Stimulated activated CD4-positive, alpha-beta T cell treated with anti-CD3 and anti-CD28 coated beads, Interleukin-12 subunit alpha, Interleukin-12 subunit beta, amount 100 ng/mL, for 24 hours (primary cell): ENCODE measurements around the gene CCNH.

Experiments
- DNase-seq, 2 experiments: peaks; one replicate each; pipeline ENCODE4 v3.0.0-alpha.2; 2020; ENCODE audit warnings: low read depth in 2 of 2

Gene CCNH

DNA sequence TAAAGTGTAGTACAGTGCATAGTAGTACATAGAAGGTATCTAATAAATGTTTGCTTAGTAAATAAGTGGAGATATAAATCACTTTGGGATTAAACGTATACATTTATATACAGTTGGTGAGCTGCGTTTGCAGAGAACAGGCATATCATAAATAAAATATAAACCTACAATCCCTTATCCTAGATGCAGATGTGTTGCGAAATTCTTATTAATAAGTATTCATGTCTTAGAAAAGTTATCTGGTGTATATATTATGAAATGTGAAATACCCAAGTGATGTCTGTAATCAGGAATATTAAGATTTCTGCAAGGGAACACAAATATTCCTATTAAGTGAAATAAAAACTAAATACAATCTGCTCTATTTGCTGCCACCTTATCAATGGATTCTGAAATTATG, 8.8 kb downstream of the CCNH start:
- no peak for DNase-seq

DNA sequence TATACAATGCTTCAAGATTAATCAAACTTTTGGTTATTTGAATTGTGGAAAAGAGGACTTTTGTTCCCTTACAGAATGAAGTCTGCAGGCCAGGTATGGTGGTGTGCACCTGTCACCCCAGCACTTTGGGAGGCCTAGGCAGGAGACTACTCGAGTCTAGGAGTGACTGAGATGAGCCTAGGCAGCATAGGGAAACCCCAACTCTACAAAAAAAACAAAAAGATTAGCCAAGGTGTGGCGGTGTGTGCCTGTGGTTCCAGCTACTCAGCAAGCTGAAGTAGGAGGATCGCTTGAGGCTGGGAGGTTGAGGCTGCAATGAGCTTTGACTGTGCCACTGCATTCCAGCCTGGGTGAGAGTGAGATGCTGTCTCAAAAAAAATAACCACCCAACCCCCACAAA, 9.3 kb downstream of the CCNH start:
- DNase-seq: no peak

DNA sequence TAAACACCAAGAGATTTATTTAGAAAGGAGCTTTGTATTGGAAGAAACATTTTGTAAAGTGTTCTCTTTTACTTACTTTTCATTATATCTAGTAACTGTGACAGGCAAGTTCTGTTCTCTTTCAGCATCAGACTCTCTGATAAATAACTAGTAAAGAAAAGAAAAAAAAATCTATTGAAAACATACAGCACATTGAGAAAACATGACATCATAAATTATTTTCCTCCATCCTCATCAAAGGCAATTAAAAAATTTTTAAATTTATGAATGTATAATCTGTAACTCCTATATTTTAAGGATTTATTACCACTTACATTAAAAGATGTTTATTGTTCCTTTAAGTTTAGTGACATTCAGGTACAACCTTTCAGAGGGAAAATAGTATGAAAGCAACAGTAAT, 11.1 kb downstream of the CCNH start:
- no peak for DNase-seq

DNA sequence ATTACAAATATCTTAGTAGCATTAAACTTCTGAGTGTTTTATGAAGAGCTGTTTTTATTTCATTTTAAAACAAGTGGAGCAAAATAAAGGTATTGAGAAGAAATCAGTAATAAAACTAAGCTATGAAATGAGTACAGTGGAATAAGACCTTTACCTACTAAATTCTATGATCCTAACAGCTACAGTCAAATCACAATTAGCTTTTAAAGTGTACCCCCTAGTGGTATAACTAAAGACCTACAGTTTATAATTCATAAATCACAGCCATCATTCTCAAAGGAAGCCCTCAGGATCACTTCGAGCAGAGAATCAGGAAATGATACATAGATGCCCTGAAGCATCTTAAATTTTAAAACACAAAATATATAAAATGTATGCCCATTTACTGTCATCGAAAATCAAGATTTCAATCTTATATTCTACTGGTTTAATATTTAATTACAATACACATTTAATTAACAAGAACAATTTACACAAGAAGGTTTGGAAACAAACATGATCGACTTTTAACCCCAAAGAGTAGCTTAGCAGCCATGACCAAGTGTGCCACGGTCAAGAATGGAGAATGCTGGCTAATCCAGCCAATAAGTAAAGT, 12.3 kb downstream of the CCNH start:
- no peak for DNase-seq

DNA sequence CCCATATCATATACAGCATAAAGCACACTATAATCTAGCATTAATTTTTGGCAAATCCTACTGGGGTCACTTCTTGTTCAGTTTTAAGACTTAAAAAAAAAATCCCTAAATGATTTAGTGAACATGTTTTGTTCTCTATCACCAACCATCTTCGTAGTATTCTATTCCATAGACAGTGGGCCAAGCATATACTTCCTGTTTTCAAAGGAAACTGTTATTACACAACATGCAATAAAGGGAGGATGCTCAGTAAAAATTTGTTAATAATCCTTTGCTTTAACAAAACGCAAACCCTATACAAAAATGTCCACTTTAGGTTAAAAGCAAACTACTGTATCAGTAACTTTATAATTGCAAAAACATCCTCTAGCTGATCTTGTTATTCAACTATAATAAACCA, 13.0 kb downstream of the CCNH start:
- DNase-seq: no peak

DNA sequence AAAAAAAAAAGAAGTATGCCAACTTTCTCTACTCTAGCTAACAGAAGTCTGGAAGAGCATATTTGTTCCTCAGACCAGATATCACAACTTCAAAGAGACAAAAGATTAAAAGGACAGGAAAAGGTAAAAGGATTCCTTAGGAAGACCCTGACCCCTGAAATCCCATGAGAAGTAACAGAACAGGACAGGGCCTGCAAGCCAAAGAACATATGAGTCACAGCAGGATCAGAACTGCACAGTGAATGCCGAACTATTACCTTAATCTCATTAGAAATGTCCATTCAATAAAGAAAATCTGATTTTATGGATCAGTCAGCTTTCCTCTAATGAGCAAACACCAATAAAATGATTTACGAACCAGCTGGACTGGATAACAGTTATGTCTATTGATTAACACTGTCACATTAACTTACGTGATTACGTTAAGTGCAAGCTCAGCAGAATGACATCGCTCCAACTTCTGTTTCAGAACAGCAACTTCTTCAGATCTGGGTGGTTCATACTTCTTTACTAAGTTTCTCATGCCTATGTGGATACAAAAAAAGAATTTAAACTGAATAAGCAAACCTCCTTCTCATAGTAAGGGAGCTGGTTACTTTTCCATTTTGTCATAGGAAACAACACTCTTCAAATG, 13.6 kb downstream of the CCNH start:
- DNase-seq: no peak

DNA sequence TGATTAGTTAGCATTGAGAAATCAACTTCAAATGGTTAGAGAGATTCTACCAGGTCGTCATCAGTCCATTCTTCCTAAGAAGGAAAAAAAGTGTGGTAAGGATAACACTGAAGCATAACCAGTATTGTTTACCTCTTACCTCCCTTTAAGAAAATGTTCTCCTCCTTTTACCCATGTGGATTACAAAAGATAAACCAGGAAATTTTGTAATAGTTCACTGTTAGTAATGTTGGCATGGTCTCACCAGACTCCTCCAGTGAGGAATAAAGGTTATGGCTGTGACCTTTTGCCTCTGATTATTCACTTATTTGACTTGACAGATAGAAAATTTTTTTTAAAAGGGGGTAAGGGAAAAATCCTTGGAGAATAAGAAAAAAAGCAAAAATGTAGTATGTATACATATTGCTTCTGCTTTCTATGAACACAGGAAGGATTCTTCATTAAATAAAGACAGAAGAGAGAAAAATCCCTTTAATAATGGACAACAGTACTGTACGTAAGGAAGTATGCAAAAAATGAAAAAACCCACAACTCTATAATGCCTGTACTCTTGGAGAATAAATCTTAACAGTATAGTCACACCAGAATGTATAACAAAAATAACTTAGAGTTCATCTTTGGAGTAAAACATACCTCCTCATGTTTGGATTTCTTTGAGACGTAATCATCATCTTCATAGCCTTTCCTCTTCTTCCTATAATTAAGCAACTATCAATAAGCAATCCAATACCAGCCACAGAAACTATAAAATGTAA, 18.1 kb downstream of the CCNH start:
- no peak for DNase-seq

DNA sequence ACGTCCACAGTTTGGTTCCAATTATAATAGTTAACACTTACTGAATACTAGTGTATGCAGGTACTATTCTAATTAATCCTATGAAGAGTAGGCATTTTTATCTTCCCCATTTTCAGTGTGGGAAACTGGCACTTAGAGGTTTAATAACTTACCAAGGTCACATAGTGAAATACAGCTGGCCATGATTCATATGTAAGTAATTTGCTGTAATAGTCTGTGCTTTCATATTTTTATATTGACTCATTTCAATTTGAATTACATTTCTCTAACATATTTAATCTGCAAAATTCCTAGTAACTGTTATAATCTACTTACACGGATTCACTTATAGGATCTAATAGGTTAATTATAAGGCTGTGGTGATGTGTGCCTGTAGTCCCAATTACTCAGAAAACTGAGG, 19.4 kb downstream of the CCNH start:
- no peak for DNase-seq

DNA sequence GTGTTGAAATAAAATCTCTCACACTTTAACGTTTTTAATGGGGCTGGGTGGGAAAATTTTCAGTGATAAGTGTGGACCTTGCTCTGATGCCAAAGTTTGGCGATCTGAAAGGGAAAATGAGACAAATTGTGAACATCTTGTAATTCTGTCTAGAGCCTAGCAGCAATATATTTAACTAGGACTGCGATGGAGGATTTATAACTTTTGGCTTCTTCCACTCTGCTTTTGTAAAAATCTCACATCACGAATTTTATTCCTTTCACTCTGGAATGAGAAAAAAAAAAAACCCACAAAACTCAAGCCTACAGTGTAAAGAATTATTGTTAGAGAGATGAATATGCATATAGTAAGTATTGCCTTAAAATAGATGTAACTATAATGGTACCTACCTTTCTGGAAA, 19.9 kb downstream of the CCNH start:
- no peak for DNase-seq

DNA sequence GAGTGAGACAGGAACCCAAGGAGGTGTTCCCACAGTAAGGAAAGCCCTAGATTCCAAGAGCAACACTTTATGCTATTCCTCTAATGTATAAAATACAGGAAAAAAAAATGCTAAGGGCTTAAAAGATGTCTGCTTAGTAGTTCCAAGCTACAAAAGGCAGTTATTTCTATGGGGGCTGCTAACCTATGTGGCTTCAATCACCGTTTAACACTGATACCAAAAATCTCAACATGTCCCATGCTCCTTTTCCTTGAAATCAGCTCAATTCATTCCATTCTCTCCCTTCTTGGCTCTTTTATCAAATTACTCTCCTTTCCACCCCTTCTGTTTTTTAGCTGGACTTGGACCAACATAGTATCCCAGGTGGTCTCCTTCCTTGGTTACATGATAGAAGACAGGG, 20.6 kb downstream of the CCNH start:
- DNase-seq: no peak

DNA sequence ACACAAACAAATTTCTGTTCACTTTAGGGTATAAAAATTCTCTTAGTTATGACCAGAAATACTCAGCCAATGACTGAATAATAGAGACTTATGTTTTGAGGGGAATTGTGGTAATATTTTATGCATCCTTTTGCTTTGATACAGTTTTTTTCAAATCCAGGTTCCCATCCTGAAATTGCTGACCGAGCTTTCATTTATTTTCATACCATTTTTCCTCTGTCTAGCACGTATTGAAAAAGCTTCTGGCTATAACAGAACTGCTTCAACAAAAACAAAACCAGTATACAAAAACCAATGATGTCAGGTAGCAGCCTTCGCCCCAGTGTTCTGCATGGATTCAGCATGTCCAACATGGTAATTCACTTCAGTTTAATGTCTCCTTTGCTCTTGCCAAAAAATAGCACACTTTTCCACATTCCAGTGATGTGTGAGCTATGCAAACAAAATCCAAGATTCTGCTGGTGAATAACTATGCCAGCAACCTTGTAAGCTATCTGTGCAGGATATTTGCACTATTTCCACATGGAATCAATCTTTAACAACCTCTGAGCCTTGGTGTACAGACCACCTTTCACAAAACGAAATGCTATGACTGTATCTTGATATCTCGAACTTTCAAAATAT, 22.0 kb downstream of the CCNH start:
- DNase-seq: no peak

DNA sequence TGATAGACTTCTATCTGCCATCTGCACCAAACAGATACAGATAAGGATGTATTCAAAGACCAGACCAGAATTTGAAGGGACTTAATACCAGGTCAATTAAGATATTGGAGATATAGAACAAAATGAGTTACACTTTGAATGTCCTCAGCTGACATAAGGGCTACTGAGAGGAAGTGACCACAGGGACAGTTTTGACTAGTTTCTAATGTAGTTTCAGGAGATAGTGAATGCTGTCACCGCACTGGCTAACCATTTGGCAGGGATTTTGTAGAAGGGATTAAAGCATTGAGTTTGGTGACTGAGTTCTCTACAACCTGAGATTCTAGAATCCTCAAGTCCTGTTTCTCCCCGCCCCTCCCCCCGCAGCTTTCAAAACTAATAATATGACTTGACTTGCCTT, 22.7 kb downstream of the CCNH start:
- no peak for DNase-seq

DNA sequence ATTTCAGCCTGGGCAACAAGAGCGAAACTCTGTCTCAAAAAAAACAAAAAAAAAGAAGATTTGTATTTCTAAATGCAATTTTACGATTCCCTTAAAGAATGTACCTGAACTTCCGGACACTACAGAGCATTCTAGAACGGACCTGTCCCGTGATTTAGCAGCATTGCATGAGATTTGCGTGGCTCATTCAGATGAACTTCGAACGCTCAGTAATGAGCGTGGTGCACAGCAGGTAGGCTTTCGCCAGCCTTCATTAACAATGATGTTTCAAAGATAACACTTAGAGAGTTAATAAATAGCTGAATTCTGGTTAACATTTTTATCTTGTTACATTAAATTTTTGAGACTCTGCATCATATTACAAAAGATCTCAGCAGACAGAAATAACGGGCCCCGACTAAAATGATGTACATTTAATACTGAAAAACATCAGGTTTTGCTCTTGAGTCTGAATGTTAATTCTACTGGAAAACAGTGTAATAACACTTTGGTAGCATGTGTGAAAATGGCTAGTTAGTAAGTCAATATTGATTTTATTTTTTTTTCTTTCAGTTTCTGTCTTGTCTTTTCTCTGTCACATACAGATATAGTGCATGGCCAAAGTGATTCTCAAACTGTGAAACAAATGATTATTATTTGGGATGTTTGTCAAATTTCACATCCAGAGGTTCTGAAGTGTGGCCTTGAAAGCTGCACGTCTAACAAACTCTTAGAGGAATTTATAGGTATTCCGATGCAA, 23.3 kb downstream of the CCNH start:
- no peak for DNase-seq

DNA sequence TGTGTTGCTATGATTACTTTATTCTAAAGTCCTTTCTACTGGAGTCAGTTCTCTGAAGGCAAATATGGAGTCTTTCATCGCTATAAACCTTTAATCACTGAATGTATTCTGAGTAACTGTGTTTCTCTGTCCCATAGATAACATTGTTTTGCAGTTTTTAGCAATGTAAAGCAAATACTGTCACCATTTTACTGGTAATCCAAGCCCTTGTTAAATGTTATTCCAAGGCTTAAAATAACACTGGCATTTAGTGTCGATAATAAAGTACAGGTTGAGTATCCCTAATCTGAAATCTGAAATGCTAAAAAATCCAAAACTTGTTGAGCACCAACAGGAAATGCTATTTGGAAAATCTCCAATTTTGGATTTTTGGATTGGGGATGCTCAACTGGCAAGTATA, 24.6 kb downstream of the CCNH start:
- no peak for DNase-seq

DNA sequence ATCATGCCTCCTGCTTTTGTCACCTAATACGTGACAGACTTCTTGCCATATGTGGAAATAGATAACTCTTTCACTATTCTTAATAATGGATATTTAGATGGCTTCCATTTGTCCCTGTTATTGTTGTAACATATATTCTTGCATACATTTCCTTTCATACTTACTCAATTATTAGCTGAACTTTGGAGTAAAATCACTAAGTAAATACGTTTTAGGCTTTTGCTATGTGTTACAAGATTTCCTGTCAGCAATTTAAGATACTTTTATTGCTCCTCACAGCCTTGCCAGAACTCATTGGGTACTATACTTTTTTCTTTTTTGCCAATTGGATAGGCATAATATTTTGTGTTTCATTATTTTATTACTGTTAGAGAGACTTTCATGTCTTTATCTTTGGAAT, 26.9 kb downstream of the CCNH start:
- DNase-seq: no peak

DNA sequence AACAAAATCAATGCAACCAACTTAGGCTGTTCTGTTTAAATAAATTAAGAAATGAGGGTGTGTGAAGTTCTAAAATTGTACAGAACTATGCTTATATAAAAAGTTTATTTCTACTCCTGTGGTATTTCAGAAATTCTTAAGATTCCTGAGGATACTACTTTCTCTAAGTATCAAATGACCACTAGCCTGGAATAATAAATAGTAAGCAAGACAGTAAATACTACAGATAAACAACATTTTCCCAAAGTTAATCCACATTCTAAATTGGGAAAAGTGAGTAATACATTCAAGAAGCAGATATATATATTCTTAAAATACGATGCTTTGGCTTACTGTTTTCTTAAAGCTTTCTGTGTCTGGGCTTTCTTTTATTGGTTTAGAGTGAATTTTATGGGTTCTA, 29.5 kb downstream of the CCNH start:
- no peak for DNase-seq

DNA sequence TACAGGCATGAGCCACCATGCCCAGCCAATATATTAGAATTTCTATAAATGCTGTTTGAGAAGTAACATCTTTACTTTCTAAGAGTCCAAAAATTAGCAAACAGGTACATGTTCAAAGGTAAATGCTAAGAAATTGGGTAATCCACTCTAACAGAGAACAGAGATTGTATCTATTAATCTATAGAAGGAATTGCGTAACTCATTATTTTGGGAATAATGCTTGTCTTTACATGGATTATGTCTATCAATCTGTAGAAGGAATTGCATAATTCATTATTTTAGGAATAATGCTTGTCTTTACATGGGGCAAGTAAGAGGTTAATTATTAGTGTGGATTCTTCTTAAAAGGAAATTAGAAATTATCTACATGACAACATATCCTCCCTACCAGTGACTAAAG, 30.5 kb downstream of the CCNH start:
- no peak for DNase-seq

DNA sequence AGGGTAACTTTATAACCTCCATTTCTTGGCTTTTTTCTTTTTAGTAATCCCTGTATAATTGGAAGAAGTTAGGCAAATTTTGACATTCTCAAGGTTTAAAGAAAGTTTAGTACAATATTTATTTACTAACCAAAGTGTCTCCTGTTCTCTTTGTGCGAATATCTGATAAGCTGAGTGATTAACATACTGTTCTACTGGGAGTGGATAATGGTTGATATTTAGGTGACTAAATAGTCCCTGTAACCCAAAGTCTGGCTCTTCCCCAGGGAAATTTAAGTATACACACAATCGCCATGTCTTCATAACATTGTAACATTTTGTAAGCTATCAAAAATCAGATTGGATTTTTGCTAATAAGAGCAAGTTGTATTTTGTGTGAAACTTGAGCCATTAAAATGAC, 40.0 kb downstream of the CCNH start:
- no peak for DNase-seq

DNA sequence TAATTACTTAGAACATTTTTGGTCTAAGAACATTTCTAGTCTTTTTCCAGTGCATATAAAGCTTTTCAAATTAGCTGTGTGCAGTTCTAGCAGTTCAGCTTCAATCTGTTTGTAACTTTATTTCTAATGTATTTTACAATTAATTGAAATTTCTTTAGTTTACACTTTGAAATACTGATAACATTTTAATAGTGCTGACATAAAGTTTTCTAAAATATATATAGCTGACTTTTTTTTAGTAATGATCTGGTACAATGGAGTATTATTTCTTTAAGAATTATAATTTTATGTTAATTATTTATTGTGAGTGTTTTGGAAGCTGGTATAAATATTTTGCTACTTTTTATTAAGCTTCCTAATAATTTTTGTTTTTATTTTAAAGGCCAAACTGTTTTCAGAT, 43.3 kb downstream of the CCNH start:
- no peak for DNase-seq

DNA sequence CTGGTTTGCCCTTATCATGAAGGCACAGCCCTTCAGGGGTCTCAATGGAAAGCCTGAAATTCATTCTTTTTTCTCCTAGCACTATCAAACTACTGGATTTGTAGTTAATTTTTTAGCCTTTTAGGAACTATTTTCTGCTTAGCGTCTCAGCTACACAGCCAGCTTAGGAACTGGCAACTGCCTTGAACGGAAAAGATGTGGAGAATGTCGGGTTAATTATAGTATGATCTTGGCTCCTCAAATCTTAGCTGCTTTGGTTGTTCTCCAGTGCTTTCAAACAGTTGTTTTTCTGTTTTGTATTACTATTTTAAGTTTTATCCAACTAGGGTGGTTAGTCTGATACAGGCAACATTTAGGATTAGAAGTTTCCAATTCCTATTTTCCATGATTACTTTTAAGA, 44.1 kb downstream of the CCNH start:
- DNase-seq: no peak

DNA sequence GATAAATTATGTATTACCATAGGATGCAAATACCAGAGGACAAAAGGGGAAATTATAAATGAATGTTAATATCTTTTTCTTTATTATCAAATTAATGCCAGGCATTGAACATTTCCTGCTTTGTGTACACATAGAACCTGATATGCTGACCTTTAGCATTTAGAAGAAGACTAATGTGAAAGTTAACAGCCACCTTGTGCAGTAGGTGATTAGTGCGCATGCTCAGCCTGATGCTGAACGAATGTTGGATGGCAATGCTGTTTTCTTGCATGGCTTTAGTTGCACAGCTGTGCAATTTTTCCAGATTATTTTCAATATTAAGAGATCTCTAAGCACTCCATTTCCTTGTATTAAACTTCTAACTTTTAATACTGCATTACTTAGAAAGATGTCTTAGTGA, 45.5 kb downstream of the CCNH start:
- no peak for DNase-seq

DNA sequence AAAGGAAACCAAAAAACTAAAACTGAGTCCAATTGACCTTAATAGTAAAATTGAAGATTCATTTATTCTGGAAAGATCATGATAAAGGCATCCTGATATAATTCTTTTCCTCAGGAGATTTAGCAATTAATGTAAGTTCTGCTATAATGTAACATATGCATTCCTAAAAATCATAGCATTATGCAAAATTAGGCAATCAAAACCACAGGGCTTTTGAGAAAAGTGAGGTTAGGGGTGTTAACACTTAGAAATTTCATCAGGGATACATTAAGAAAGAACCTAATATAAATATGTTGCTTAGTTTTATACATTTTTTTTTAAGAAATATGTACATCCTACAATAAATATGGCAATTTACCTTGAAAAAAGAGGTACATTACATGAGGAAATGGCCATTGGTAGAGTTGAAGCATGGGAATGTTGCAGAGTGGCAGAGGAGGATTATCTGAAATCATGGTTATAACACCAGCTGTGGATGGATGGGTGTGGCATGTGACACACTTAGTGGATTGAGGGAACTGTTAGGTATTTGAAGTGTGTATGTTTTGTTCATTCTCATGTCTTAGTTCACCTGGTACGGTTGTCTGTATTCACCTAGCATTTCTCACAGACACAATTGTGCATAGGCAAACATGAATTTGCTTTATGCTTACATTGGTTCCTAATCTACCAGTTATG, 51.1 kb downstream of the CCNH start:
- no peak for DNase-seq
